CD4-positive, alpha-beta memory T cell (primary cell): ENCODE data around the gene PER2. TPM values are rescaled to one million over a fixed set of nuclear protein-coding genes. Genes with fewer than 3 reads are reported as not detected.

Source experiments
- CTCF ChIA-PET: fragments of 350-600 bp; sonication (Branson Sonifier 250); formaldehyde crosslinking; loops from one replicate; lab custom pipeline; 2021; ENCODE audit warnings: inconsistent platforms; ENCODE audit not compliant: partially characterized antibody; lab: Charles Lee
- POLR2A ChIA-PET: fragments of 350-600 bp; sonication (Branson Sonifier 250); formaldehyde crosslinking; loops from one replicate; lab custom pipeline; 2021; ENCODE audit not compliant: partially characterized antibody; lab: Charles Lee
- DNase-seq, 5 donors: peaks; one replicate each; pipeline versions ENCODE4 v3.0.0 to v3.0.0-alpha.2; 2020 to 2022; ENCODE audit warnings: mixed read lengths in 1 of 5
- H3K27ac ChIP-seq: one replicate; pipeline ENCODE4 v1.7.0; 2013; ENCODE audit warnings: low read depth, low read length
- H3K27me3 ChIP-seq: 2 replicates; pipeline ENCODE4 v1.7.0; 2013; ENCODE audit warnings: mild to moderate bottlenecking, low read length, moderate library complexity; ENCODE audit not compliant: insufficient read depth
- H3K36me3 ChIP-seq: 2 replicates; pipeline ENCODE4 v1.7.0; 2013; ENCODE audit warnings: mild to moderate bottlenecking, low read length, moderate library complexity; ENCODE audit not compliant: insufficient read depth
- H3K4me1 ChIP-seq: 2 replicates; pipeline ENCODE4 v1.7.0; 2013; ENCODE audit warnings: mild to moderate bottlenecking, low read length, moderate library complexity; ENCODE audit not compliant: insufficient read depth
- H3K4me3 ChIP-seq, 2 donors: one replicate each; pipeline ENCODE4 v1.7.0; 2013; ENCODE audit warnings: low read length in 2 of 2, mild to moderate bottlenecking in 1 of 2
- H3K9me3 ChIP-seq, 2 donors: one replicate each; pipeline ENCODE4 v1.7.0; 2013; ENCODE audit warnings: low read length in 2 of 2, control low read depth in 1 of 2; ENCODE audit not compliant: control insufficient read depth in 1 of 2
- H3K27ac Mint-ChIP-seq, 7 donors: one replicate each; pipeline ENCODE4 v1.8.0; 2020 to 2021; ENCODE audit warnings: mixed read lengths in 7 of 7, mild to moderate bottlenecking in 6 of 7, inconsistent platforms in 3 of 7, moderate library complexity in 3 of 7
- H3K27me3 Mint-ChIP-seq, 2 donors: one replicate each; pipeline ENCODE4 v1.8.0; 2020 to 2021; ENCODE audit warnings: mixed read lengths in 2 of 2
- H3K36me3 Mint-ChIP-seq, 2 donors: one replicate each; pipeline ENCODE4 v1.8.0; 2020 to 2021; ENCODE audit warnings: mixed read lengths in 2 of 2, inconsistent platforms in 1 of 2, mild to moderate bottlenecking in 1 of 2
- H3K4me1 Mint-ChIP-seq, 4 donors: one replicate each; pipeline ENCODE4 v1.8.0; 2020 to 2021; ENCODE audit warnings: mixed read lengths in 4 of 4, mild to moderate bottlenecking in 1 of 4
- H3K4me3 Mint-ChIP-seq, 8 donors: one replicate each; pipeline ENCODE4 v1.8.0; 2020 to 2021; ENCODE audit warnings: mixed read lengths in 8 of 8, mild to moderate bottlenecking in 7 of 8, moderate library complexity in 6 of 8, inconsistent platforms in 3 of 8
- H3K9me3 Mint-ChIP-seq, 8 donors: one replicate each; pipeline ENCODE4 v1.8.0; 2020 to 2021; ENCODE audit warnings: mixed read lengths in 8 of 8, mild to moderate bottlenecking in 5 of 8, inconsistent platforms in 3 of 8, moderate library complexity in 1 of 8
- intact Hi-C: fragments of 100-400 bp; cut with micrococcal nuclease; formaldehyde crosslinking; loops from one replicate; pipeline ENCODE4 v1.15.1; 2023
- polyA plus RNA-seq, 2 donors: library from polyadenylated mRNA; unstranded; fragments of 300-500 nt; fragmentation: Illumina TruSeq; gene quantifications; one replicate each; pipeline ENCODE4 v1.2.3, GENCODE V29; 2021
- total RNA-seq, 2 experiments: library from RNA; stranded (reverse); gene quantifications; one replicate each; pipeline ENCODE4 v1.2.3, GENCODE V29; 2021

Gene PER2
- total and polyA plus RNA-seq, 4 experiments from 2014 or later, result 0.42 to 13.4 (median 8.4) TPM

DNA sequence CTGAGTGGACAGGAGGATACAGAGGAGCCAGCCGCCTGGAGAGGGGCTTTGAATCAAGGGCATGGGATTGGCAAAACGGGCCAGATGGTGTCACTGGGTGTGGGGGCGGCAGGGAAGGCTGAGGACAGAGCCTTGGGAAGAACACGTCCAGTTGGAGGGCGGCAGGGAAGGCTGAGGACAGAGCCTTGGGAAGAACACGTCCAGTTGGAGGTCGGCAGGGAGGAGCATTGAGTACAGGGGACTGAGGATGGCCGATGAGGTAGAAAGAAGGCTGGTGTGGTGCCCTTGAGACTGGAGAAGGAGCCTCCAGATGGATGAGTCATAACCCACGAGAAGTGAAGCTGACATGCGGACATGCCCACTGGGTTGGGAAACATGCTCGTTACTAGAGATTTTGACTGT, 53.1 kb downstream of the PER2 start:
- Mint-ChIP-seq H3K9me3 (peaks cover 0 to 1% (median 0%) of the 10 kb centered on the region in 8 donors), H3K27ac (peak overlapping the region in 2 of 7 donors; percentile 8 to 31), H3K4me1 (peaks cover 13 to 51% (median 19%) of the 10 kb centered on the region in 4 donors), H3K36me3 (no peaks in the 10 kb centered on the region), H3K4me3 (peak overlapping the region; percentile 23 to 76 (median 68)), H3K27me3 (peaks cover 18 to 26% of the 10 kb centered on the region in 2 donors)
- no peaks in the 10 kb centered on the region for H3K36me3 ChIP-seq
- H3K4me3 ChIP-seq, result no peak overlapping the region
- no peak overlapping the region for H3K27ac ChIP-seq
- H3K27me3 ChIP-seq, result peaks cover 8% of the 10 kb centered on the region
- DNase-seq, result no peak
- peaks cover 27% of the 10 kb centered on the region for H3K4me1 ChIP-seq
- CTCF ChIA-PET, result no interaction called here
- no peaks in the 10 kb centered on the region for H3K9me3 ChIP-seq
- intact Hi-C loops, result no loop called here
- POLR2A ChIA-PET, result no interaction called here

DNA sequence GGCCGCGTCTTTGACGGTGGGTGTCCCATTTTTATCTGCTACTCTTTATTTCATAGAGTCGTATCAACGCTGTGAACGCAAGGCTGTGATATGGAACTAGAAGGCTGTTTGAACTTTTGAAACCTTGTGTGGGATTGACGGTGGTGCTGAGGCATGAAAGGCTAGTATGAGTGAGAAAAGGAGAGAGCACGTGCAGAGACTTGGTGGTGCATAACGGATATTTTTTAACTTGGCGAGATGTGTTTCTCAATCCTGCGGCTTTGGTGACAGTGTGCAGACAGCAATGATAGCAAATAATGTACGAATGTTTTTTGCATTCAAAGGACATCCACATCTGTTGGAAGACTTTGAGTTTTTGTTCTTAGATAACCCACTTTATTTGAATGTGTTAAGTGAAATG, 54.8 kb downstream of the PER2 start:
- CTCF ChIA-PET, result interaction anchor here (1.0 kb wide), 1 partner anchor 31 kb away, joined by 4 read pairs; no protein-coding TSS in a partner anchor
- peaks cover 18 to 24% of the 10 kb centered on the region in 2 donors for H3K27me3 Mint-ChIP-seq

DNA sequence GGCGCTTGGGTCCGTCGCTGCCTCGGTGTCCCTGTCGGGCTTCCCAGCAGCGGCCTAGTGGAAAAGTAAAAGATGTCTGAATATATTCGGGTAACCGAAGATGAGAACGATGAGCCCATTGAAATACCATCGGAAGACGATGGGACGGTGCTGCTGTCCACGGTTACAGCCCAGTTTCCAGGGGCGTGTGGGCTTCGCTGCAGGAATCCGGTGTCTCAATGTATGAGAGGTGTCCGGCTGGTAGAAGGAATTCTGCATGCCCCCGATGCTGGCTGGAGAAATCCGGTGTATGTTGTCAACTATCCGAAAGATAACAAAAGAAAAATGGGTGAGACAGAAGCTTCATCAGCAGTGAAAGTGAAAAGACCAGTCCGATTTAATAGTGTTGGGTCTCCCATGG, 56.6 kb downstream of the PER2 start:
- peaks cover 13 to 47% (median 21%) of the 10 kb centered on the region in 4 donors for H3K4me1 Mint-ChIP-seq
- intact Hi-C loops, result loop anchor here (1.0 to 2.0 kb wide), 3 partner anchors 29 to 263 kb away; partner anchors contain the start of genes ILKAP and SCLY
- Histone ChIP-seq H3K27ac (no peak overlapping the region), H3K27me3 (peaks cover 6% of the 10 kb centered on the region), H3K4me1 (peaks cover 16% of the 10 kb centered on the region), H3K4me3 (peak overlapping the region in 1 of 2 donors; percentile 55), H3K36me3 (no peaks in the 10 kb centered on the region), H3K9me3 (no peaks in the 10 kb centered on the region)
- DNase-seq, result no peak
- H3K4me3 Mint-ChIP-seq, result peak overlapping the region; percentile 75 to 92 (median 80)
- H3K9me3 Mint-ChIP-seq, result peaks cover 0 to 1% (median 0%) of the 10 kb centered on the region in 8 donors
- POLR2A ChIA-PET, result interaction anchor here (1.2 to 1.8 kb wide), 5 partner anchors 8 to 30 kb away, joined by 3 to 17 read pairs (median 4); partner anchors contain the start of genes HES6 and ILKAP
- H3K27me3 Mint-ChIP-seq, result peaks cover 18 to 24% of the 10 kb centered on the region in 2 donors
- H3K27ac Mint-ChIP-seq, result peak overlapping the region in 2 of 7 donors; percentile 7 to 72
- CTCF ChIA-PET, result interaction anchor here (1.2 to 1.8 kb wide), 2 partner anchors 10 to 309 kb away, joined by 3 to 4 read pairs; no protein-coding TSS in a partner anchor
- no peaks in the 10 kb centered on the region for H3K36me3 Mint-ChIP-seq

More for the DNA sequence above, 54.8 kb downstream of the PER2 start:
- no peaks in the 10 kb centered on the region for H3K9me3 ChIP-seq
- POLR2A ChIA-PET, result interaction anchor here (0.8 to 1.7 kb wide), 3 partner anchors 17 to 56 kb away, joined by 3 to 7 read pairs (median 4); partner anchors contain the start of gene ILKAP
- Mint-ChIP-seq H3K4me1 (peaks cover 13 to 55% (median 21%) of the 10 kb centered on the region in 4 donors), H3K9me3 (peaks cover 0 to 1% (median 0%) of the 10 kb centered on the region in 8 donors), H3K27ac (peak overlapping the region in 1 of 7 donors; percentile 9), H3K36me3 (no peaks in the 10 kb centered on the region), H3K4me3 (peak overlapping the region; percentile 22 to 76 (median 66))
- no peak overlapping the region for H3K4me3 ChIP-seq
- peaks cover 8% of the 10 kb centered on the region for H3K27me3 ChIP-seq
- no peak overlapping the region for H3K27ac ChIP-seq
- DNase-seq, result no peak
- peaks cover 19% of the 10 kb centered on the region for H3K4me1 ChIP-seq
- intact Hi-C loops, result no loop called here
- no peaks in the 10 kb centered on the region for H3K36me3 ChIP-seq

DNA sequence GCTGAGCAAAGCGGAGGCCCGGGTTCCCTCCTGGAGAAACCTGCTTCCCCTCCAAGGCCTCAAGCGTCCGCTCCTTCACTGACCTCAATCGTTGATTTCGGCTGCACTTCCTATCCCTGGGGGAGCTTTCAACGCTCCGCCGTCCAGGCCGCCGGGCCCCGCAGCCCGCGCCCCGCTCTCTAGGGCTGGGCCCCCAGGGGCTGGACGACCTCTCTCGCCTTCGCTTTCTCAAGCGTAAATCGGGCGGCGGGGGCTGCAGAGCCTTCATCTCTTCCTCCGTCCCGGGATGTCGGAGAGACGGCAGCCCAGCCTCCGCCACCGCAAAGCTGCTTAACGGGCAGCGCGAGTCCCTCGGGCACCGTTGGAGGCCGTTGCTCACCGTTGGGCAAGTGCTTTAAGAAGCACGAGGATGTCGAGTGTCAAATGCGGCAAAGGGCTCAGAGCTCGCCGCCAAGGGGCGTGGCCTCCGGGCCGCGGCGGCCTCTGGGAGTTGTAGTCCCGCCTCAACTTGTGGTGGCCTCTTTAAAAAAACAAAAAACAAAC, 57.1 kb downstream of the PER2 start:
- Histone ChIP-seq H3K9me3 (no peaks in the 10 kb centered on the region), H3K27ac (no peak overlapping the region), H3K27me3 (peaks cover 3% of the 10 kb centered on the region), H3K4me3 (peak overlapping the region; percentile 20 to 55), H3K4me1 (peaks cover 16% of the 10 kb centered on the region), H3K36me3 (no peaks in the 10 kb centered on the region)
- peak; percentile 44 to 83 (median 78) for DNase-seq
- Mint-ChIP-seq H3K4me1 (peaks cover 13 to 47% (median 21%) of the 10 kb centered on the region in 4 donors), H3K9me3 (peaks cover 0 to 1% (median 0%) of the 10 kb centered on the region in 8 donors), H3K4me3 (peak overlapping the region; percentile 75 to 92 (median 80)), H3K27ac (peak overlapping the region in 6 of 7 donors; percentile 7 to 72 (median 50)), H3K27me3 (peaks cover 16 to 23% of the 10 kb centered on the region in 2 donors), H3K36me3 (no peaks in the 10 kb centered on the region)
- intact Hi-C loops, result loop anchor here (1.0 to 2.0 kb wide), 3 partner anchors 28 to 263 kb away; partner anchors contain the start of genes ILKAP and SCLY
- ChIA-PET CTCF (interaction anchor here (1.2 to 1.8 kb wide), 2 partner anchors 9 to 308 kb away, joined by 3 to 4 read pairs; no protein-coding TSS in a partner anchor), POLR2A (interaction anchor here (1.2 to 1.8 kb wide), 5 partner anchors 8 to 30 kb away, joined by 3 to 17 read pairs (median 4); partner anchors contain the start of genes HES6 and ILKAP)

DNA sequence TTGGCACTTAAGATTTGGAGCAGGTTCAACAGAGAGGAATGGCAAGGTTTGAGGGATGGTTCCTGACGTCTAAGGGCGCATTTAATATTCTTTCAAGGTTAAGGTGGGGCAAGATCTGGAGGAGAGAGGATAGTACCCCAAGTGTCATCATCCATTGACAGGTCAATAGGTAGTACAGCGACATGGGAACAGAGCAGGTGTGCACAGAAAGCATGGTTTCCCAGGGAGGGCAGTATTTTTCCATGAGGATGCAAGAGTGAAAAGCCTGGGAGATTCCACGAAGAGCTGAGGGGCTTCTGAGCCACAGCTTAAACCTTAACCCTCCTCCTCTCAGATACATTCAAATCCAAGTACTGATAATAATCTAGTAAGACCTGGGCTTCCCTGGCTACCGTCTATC, 57.7 kb downstream of the PER2 start:
- peak overlapping the region in 2 of 7 donors; percentile 4 to 57 for H3K27ac Mint-ChIP-seq
- peak overlapping the region; percentile 4 to 88 (median 61) for H3K4me3 Mint-ChIP-seq
- H3K27me3 ChIP-seq, result peaks cover 3% of the 10 kb centered on the region
- H3K4me3 ChIP-seq, result peak overlapping the region; percentile 20 to 55
- peaks cover 13 to 44% (median 21%) of the 10 kb centered on the region in 4 donors for H3K4me1 Mint-ChIP-seq
- peaks cover 0 to 1% (median 0%) of the 10 kb centered on the region in 8 donors for H3K9me3 Mint-ChIP-seq
- ChIA-PET POLR2A (interaction anchor here (1.3 to 1.8 kb wide), 4 partner anchors 9 to 29 kb away, joined by 3 to 17 read pairs (median 6); partner anchors contain the start of genes HES6 and ILKAP), CTCF (interaction anchor here (1.2 kb wide), 1 partner anchor 9 kb away, joined by 3 read pairs; no protein-coding TSS in a partner anchor)
- peaks cover 10 to 17% of the 10 kb centered on the region in 2 donors for H3K27me3 Mint-ChIP-seq
- no peaks in the 10 kb centered on the region for H3K36me3 ChIP-seq
- peaks cover 16% of the 10 kb centered on the region for H3K4me1 ChIP-seq
- no peaks in the 10 kb centered on the region for H3K9me3 ChIP-seq
- no peaks in the 10 kb centered on the region for H3K36me3 Mint-ChIP-seq
- intact Hi-C loops, result loop anchor here (1.0 to 2.0 kb wide), 3 partner anchors 27 to 262 kb away; partner anchors contain the start of genes ILKAP and SCLY
- no peak overlapping the region for H3K27ac ChIP-seq
- no peak for DNase-seq

GRCh38 chr2:238228700-238229099, 59.7 kb downstream of the PER2 start:
- ChIA-PET POLR2A (no interaction called here), CTCF (no interaction called here)
- Histone ChIP-seq H3K27me3 (no peaks in the 10 kb centered on the region), H3K4me3 (no peak overlapping the region), H3K9me3 (no peaks in the 10 kb centered on the region), H3K27ac (no peak overlapping the region), H3K36me3 (no peaks in the 10 kb centered on the region), H3K4me1 (peaks cover 16% of the 10 kb centered on the region)
- no peaks in the 10 kb centered on the region for H3K36me3 Mint-ChIP-seq
- intact Hi-C loops, result no loop called here
- DNase-seq, result no peak
- peaks cover 0 to 1% (median 0%) of the 10 kb centered on the region in 8 donors for H3K9me3 Mint-ChIP-seq
- H3K4me3 Mint-ChIP-seq, result peak overlapping the region in 1 of 8 donors; percentile 32
- peaks cover 11 to 32% (median 16%) of the 10 kb centered on the region in 4 donors for H3K4me1 Mint-ChIP-seq
- H3K27ac Mint-ChIP-seq, result peak overlapping the region in 1 of 7 donors; percentile 25
- peaks cover 3 to 8% of the 10 kb centered on the region in 2 donors for H3K27me3 Mint-ChIP-seq
